Renal pelvis (tissue), 4 donors: ENCODE measurements around the gene SEC14L2. TPM values are rescaled to one million over a fixed set of nuclear protein-coding genes. Genes with fewer than 3 reads are reported as not detected.
A peak's percentile ranks its signal among the peaks of the same experiment; 100 is the strongest.
"Not testable (repeated sequence)": the region's sequence is repeated elsewhere in the genome, so short reads cannot be mapped to it uniquely, and the experiment has no call there.

Source experiments
- DNase-seq: peaks from one replicate; pipeline ENCODE4 v3.0.0-alpha.2; 2013
- polyA plus RNA-seq, 3 donors: library from polyadenylated mRNA; unstranded; fragments of 120-200 nt; gene quantifications; one replicate each; pipeline ENCODE4 v1.2.1, GENCODE V29; 2013; ENCODE audit not compliant: insufficient read length in 3 of 3

Gene SEC14L2
- polyA plus RNA-seq, 3 donors = 6.0 to 8.1 (median 7.4) TPM

DNA sequence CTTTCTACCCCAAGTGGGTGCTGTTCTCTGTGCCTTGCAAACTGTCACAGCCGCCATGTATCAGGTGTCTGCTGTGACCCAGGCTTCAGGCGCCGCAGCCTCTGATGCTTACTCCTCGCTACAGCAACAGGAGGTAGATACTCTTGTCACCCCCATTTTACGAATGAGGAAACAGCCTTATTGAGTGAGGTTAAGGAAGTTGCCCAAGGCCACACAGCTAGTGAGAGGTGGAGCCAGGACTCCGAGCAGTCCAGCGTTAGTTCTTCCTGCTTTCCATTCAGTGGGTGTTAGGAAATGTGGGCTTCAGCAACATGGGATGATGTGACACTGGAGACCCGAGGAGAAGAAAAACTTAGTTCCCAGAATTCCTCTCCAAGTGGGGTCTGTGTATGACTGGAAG, 23.9 kb upstream of the SEC14L2 start:
- DNase-seq = no peak

DNA sequence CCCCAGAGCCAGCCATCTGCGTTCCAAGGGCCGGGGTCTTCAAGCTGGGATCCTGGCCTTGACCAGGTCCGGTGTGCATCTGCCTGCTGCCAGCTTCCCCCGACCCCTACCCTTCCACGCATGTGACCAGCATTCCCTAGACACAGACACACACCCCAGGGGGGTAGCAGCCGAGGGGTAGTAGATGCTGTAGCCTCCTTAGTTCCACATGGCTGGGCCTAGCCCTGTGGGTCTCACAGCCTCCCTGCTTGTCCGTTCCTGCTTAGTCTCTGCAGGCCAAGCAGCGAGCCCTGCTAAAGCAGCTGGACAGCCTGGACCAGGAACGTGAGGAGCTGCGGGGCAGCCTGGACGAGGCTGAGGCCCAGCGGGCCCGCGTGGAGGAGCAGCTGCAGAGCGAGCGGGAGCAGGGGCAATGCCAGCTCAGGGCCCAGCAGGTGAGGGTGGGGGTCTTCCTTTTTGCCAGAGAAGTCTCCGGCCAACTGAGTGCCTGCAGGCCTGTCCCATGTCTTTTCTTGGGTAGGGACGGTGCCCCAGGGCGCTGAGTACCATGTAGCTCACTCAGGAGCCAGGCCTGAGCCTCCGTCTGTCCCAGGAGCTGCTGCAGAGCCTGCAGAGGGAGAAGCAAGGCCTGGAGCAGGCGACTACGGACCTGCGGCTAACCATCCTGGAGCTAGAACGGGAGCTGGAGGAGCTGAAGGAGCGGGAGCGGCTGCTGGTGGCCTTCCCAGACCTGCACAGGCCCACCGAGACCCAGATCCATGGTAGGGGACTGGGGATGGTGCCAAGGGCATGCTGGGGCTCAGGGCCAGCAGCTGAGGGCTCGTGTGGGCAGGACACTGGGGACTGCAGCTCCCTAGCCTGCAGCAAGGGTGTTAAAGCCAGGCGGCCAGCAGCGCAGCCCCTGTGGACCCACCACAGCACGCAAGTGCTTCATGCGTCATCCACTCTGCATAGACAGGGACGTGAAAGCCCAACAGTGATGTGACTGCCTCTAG, 23.2 kb upstream of the SEC14L2 start:
- DNase-seq = no peak

DNA sequence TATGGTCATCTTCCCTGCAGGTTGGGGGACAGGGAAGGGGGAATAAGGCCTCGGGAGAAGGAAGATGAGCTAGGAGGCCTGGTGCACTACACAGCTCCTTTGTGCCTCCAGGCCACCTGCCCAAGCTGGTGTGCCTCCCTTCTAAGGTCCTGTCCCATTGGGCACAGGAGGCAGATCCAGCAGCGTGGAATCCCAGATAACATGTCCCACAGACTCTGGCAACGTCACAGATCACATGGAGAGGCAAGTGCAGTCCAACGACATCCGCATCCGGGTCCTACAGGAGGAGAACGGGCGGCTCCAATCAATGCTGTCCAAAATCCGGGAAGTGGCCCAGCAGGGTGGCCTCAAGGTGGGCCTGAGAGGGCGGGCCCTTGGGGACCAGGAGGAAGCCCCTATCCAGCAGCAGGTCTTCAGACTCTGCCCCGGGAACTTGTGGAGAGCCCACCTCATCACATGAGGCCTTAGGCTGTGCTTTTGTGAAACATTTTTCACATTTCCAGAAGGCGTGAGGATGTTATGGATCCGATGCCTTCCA, 21.4 kb upstream of the SEC14L2 start:
- DNase-seq = no peak

DNA sequence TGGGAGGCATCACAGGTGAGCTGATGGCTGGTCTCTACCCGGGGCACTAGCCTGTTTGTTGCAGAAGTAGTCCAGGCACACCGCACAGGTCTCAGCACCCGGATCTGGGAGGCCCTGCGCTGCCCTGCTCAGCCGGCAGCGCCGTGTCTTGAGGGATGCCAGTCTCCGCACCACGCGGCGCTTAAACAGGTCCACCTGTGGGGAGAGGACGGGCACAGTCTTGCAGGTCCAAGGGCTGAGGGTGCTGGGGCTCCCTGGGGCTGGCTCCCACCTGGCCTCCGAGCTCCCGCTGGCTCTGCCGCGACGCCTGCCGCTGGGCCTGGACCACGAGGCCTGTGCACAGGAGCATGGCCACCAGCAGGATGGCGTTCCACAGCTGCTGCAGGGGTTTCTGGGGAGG, 16.8 kb upstream of the SEC14L2 start:
- no peak for DNase-seq

DNA sequence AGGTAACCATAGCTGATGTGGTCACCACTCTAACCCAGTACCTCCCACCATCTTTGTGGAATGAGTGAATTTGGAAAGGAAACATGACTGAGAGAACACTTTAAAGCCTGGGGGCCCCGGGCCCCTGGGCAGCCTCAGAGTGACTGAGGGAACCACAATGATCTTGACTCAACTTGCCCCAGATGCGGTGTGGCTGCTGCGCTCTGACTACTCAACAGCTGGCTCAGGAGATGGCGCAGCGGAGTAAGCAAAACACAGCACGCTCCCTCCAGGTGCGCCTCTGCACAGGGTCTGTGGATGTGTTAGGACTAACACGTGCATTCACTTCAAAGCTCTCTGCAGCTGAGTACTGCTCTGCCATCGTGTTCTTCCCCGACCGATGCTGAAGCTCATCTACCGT, 15.6 kb upstream of the SEC14L2 start:
- no peak for DNase-seq

DNA sequence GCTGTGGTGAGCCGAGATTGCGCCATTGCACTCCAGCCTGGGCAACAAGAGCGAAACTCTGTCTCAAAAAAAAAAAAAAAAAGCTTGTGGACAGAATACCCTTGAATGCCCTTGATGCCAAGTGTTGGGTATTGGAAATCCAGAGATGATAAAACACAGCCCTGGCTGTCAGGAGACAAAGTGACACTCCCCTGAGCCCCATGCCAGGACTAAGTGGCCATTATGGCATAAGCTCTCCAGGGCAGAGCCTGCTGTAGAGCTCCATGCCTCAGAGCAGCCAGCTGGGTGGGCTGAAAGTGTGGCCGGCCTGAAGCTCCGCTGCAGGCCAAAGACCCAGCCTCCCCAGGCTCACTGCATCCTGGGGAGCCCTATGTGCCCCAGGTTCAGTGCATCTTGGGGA, 14.5 kb upstream of the SEC14L2 start:
- DNase-seq = no peak

DNA sequence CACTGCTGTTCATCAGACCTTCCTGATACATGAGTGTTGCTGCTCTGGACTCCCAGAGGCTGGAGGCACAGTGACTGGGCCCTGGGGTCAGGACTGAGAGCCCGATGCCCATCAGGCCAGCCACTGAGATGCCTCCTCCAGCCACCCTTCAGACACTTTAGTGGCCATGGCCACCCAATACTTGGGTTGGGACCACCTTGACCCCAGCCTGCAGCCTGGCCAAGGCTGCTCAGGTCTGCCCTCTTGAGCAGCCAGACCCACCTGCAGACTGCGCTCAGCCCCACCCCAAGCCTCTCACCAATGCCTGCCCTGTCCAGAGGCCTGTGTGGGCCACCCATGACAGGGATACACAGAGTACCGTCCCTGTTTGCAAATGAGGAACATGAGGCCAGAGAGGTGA, 13.8 kb upstream of the SEC14L2 start:
- no peak for DNase-seq

DNA sequence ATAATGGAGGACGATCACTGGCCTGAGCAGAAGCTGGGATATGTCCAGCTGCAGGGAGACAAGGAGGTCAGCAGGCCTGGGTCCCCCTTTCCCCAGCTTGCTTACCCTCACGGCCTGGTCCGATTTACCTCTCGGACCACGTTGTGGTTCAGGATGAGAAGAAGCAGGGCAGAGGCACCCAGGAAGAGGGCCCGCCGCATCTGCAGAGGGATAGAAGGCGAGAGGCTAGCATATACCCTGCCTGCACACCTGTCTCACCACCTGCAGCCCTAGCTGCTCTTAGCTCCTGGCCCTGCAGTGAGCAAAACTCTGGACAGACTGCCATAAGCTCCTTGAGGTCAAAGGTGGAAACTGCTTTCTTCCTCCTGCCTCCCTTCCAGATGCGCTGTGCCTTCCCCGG, 10.9 kb upstream of the SEC14L2 start:
- DNase-seq = no peak

DNA sequence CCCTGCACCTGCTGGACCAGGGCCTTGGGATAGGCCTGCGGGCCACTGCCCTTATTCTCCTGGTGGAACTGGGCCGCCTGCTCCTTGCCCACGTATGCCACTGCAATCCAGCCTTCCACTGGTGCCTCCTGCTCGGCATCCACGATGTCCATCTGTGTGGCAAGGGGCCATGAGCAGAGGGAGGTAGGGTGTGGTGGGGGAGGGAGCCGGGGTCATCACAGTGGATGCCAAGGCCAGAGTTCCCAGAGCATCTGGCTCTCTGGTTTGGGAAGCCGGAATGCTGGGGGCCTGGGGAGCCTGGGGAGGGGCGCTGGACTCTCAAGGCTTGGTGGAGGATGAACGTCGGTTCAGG, 10.2 kb upstream of the SEC14L2 start:
- DNase-seq = no peak

DNA sequence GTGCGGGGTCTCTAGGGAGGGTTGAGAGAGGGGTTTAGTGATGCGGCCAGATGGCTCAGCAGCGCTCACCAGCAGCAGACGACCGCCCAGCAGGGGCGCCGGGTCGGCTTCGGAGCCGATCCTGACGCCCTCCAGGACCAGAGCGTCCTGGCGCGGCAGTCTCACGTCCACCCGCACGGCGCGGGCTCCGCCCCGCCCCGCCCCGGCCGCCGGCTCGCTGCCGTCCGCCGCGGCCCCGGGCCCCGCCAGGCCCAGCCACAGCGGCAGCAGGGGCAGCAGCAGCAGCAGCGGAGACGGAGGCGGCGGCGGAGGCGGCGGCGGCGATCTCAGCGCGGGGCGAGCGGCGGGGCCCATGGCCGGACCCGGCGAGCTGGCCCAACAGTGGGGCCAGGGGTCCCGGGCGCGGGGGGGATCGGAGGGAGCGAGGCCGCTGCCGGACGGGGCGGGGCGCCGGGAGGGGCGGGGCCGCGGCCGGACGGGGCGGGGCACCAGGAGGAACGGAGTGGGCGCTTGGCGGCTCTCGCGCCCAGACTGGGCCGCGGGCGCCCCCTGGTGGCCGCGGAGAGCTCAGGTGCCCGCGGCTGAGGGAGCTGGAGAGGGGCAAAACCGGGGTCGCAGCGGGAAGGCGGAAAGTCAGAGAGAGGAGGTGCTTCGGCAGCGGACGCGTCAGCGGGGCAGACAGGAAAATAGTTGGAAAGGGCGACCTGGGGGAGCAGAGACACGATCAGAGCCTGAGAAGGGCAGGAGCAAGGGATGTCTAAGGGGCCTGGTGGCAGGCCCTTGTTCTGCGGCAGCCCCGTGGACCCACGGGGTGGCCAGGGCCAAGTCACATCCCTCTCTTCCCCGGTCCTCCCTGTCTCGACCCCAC, 9.6 kb upstream of the SEC14L2 start, which contains the start of gene RNF215:
TSS of gene RNF215 (minus strand) at position 452 of the 868 bp plus-strand sequence. CDS start at position 354, 98 bp downstream.
- DNase-seq = peak; percentile 85

DNA sequence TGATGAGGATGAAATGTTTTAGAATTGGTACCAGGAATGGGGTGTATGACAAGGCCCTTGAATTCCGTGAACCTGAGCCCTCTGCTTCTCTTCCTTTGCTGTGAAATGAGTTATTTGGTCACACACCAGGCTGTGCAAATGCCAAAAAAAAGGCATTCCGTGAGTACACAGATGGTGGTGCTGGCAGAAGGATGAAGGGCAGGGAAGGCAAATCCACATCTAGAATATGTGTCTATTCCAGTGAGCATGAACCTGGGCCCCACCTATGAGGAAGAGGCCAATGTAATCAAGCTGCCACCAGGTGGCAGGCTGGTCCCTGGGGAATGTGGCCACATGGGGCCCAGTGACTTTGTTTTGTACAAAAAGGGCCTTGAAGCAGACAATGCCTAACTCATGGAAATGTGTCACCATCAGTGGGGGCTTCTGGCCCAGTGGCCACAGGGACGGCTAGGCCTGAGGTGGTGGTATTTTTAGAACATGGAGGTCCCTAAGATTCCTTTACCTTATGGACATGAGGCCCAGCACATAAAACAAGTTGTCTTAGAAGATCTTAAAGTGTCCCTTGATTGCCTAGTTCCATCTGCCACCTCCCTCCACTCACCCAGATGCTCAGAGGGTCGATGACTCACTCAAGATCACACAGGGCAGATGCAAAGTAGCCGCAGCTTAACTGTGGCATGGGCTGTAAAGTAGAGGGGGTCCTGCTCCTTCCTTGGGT, 5.7 kb upstream of the SEC14L2 start:
- no peak for DNase-seq

DNA sequence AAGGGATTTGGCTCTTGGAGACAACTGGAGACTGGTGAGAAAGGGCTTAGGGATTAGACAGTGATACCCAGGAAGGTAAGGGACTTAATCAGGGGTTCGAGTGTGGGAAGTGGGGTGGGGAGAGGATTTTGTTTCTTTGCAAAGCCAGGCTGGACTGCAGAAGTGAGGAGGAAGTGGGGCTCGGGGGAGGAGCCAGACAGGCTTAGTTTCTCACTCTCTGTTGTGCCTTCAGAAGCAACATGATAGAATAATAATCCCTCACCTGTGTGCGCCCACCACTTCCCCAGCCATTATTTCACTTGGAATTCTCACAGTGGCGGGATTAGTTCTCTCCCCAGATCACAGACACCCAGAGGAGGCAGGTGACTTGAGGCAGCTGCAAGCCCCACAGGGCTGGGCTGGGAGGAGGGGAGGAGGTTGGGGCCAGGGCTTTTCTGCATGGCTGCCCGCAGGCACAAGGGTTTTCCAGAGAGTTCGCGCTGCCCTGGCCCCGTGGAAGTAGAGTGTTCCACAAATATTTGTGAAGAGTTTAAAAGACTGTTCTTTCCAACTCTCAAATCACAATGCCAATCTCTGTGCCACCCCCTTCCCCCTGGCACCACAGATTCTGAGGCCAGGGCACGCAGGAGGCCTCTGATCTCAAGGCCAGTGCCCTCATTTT, 4.0 kb upstream of the SEC14L2 start:
- no peak for DNase-seq

DNA sequence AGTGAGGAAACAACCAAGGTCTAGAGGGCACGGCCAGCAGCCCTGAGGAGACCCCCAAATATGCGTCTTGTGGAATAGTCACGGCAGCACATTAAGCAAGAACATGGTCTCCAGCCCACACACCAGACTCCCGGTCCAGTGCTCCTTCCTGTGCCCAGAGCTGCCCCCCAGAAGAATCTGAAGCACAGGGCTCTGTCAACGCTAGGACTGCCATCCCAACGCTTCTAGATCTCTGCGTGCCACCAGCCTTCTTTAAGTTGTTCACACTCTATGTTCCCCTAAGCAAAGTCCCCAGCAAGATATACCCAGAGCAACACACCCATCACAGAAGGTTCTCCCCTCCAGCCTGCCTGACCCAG, 3.5 kb upstream of the SEC14L2 start:
- no peak for DNase-seq

DNA sequence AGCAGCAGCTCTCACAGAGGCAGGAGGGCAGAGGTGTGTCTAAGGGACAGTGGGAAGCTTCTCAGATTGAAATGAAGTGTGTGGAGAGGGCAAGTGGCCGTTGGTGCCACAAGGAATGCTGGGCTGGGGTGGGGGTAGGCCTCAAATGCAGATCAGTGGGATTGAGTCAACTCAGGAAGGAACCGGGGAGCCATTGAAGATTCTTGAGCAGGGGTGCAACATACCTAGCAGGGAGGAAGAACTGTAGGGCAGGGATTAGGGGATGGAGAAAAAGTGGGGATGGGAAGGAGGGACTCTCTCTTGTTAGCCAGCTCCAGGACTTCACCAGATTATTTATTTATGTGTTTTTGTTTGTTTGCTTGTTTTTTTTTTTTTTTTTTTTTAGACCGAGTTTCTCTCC, 2.9 kb upstream of the SEC14L2 start:
- DNase-seq = no peak

DNA sequence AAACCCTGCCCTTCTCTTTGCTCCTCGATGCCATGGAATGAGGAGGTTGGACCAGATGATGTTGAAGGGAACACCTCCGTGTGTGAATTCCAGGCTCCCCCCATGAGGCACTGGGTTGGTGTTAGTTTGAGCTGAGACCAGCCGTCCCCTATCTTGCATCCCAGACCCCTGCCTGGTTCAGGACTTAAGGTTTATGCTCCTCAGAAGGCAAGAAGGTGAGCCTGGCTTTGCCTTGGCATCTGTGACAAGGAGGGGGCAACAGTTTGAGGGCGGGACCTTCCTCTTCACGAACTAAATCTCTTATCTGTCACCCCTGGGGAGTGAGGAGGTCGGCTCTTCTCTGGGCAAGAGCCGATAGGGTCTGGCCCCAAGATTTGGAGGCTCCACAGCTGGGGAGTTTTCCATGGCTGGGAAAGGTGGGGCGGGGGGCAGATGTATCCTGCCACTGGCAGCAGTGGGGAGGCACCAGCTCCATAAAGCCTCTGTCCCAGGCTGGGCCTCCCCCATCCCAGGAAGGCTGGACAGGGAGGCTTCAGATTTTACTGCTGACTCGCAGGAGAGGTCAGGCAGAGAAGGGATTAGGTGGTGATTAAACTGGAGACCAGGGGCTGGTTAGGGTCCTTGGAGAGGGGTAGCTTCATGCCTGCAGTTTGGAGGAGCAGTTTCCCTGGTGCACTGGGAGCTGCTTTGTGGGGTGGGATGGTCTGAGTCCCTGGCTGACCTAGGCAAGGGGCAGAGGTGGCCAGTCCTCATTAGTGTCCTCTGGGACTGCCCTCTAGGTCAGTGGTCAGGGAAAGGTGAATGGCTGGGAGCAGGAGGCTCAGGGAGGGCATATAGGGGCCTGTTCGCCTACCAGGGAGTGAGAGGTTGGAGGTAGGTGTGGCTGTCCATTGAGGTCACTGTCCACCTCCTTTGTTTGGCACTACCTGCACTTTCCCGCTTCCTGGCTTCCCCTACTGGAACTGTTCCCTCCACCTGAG, 1.1 kb downstream of the SEC14L2 start:
- no peak for DNase-seq

DNA sequence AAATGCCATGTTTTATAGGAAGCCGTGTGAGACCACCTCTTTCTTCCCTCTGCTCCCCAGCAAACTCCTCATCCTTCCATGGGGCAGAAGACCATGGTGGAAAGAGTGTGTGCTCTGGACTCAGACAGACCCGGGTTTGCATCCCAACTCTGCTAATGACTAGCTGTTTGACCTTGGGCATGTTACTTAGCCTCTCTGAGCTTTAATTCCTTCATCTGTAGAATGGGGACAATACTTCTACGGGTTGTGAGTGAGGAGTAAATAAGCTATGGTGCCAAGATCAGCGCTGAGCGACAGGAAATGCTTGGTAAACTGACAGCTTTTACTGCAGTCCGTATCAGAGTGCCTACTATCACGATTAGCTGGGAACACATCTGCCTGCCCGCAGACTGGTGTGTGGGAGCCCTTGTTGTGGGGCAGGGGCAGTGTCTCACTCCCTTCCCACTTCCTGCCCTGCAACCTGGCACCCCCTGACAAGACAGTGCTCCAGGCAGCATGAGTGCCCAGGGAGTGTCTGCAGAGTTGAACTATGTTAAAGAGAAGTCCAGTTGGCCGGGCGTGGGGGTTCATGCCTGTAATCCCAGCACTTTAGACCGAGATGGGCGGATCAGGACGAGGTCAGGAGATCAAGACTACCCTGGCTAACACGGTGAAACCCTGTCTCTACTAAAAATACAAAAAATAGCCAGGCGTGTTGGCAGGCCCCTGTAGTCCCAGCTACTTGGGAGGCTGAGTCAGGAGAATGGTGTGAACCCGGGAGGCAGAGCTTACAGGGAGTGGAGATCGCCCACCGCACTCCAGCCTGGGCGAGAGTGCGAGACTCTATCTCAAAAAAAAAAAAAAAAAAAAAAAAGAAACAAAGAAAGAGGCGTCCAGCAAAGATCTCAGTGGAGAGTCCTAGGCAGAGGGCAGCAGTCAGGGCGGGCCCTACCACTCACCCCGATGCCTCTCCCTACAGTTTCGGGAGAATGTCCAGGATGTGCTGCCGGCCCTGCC, 2.2 kb downstream of the SEC14L2 start:
- no peak for DNase-seq

DNA sequence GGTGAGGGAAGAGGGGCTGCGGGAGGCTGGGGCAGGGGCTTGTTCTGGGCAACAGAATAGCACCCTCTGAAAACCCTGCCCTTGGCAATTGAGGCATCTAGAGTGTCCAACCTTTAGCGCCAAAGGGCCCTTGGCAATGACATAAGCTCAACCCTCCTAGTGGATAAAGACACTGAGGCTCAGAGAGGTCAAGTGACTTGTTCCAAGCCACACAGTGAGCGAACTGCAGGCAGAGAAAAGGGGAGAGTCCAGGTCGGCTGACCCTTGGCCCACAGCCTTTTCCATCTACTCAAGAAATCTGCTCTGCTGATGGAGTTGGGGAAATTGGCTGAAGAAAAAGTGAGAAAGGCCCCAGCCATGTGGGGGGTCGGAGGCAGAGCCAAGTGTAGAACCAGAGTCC, 2.9 kb downstream of the SEC14L2 start:
- DNase-seq = no peak

DNA sequence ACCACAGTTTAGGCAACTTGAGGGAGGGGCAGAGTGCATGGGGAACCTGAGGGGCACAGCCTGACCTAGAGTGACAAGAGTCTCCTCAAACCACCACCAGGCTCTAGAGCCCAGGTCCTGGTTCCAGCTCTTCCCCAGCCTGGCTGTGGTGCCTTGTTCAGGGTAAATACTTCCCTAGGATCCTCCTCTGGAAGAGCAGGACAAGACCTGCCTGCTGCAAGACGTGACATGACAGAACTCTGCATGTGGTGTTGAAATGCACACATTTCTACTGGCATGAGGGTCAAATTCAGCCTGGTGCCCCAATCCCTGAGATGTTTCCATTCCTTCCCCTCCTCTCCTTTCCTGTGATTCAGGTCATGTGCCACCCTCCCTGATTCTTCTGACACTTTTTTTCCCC, 3.3 kb downstream of the SEC14L2 start:
- no peak for DNase-seq

DNA sequence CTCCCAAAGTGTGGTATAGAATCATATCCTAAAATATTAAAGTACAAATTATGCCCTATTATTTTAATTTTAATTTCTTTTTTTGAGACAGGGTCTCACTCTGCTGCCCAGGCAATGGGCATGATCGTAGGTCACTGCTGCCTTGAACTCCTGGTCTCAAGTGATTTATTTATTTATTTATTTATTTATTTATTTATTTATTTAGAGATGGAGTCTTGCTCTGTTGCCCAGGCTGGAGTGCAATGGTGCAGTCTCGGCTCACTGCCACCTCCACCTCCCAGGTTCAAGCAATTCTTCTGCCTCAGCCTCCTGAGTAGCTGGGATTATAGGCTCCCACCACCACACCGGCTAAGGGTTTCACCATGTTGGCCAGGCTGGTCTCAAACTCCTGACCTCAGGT, 4.2 kb downstream of the SEC14L2 start:
- DNase-seq = not testable (repeated sequence)
